Body of pancreas (tissue), 4 donors: Measurements from ENCODE around the gene LRRC28. TPM values are rescaled to one million over a fixed set of nuclear protein-coding genes. Genes with fewer than 3 reads are reported as not detected.

Experiments
- ATAC-seq: fragments of 150-250 bp; one replicate; pipeline ENCODE4 v1.9.1; 2016
- DNase-seq, 4 donors: peaks; one replicate each; pipeline ENCODE4 v3.0.0-alpha.2; 2019
- H3K27ac ChIP-seq, 4 donors: fragments of 200-600 bp; sonication (generic); 1 replicate in 3 of 4; 2 replicates in 1 of 4; pipeline versions ENCODE4 v1.5.1 to v1.6.1; 2016 to 2019; ENCODE audit warnings: mild to moderate bottlenecking in 1 of 4, mixed read lengths in 1 of 4, moderate library complexity in 1 of 4
- H3K27me3 ChIP-seq, 2 donors: fragments of 200-600 bp; sonication (generic); one replicate each; pipeline ENCODE4 v1.6.0; 2016; ENCODE audit warnings: mild to moderate bottlenecking in 1 of 2
- H3K36me3 ChIP-seq, 2 donors: fragments of 200-600 bp; sonication (generic); replicated peaks in 1 of 2; 2 replicates each; pipeline ENCODE4 v1.5.1; 2016; ENCODE audit warnings: low read depth in 2 of 2; ENCODE audit not compliant: insufficient read depth in 1 of 2
- H3K4me1 ChIP-seq: fragments of 200-600 bp; sonication (generic); one replicate; pipeline ENCODE4 v1.6.0; 2016
- H3K4me3 ChIP-seq, 2 donors: fragments of 200-600 bp; sonication (generic); 1 replicate in 1 of 2; 2 replicates in 1 of 2; pipeline ENCODE4 v1.5.1; 2016 to 2019
- H3K9me3 ChIP-seq, 3 donors: fragments of 200-600 bp; sonication (generic); 1 replicate in 2 of 3; 2 replicates in 1 of 3; pipeline ENCODE4 v1.5.1; 2016
- CTCF ChIP-seq, 7 experiments: fragments of 450-650 bp in 4 of 7; fragments of 200-600 bp in 3 of 7; sonication (generic) in 3 of 7; IDR thresholded peaks; one replicate each; pipeline ENCODE4 v1.5.1; 2016 to 2019; ENCODE audit warnings: antibody characterized with exemption in 7 of 7
- POLR2A ChIP-seq, 3 donors: fragments of 450-650 bp; IDR thresholded peaks; one replicate each; pipeline ENCODE4 v1.6.1; 2016; ENCODE audit warnings: antibody characterized with exemption in 3 of 3, mild to moderate bottlenecking in 2 of 3
- WGBS, 2 donors: methylation state at CpG; one replicate each; pipeline ENCODE4 v1.1.5; 2017; 5-methylcytosine and 5-hydroxymethylcytosine counted together
- intact Hi-C: fragments of 100-400 bp; cut with DNase I; formaldehyde crosslinking; loops from one replicate; pipeline ENCODE4 v1.15.1; 2023
- total RNA-seq, 2 donors: library from RNA; depleted of rRNA; stranded (reverse); fragments of >200 nt; gene quantifications; one replicate each; pipeline ENCODE4 v1.1.0, GENCODE V29; 2016

The LRRC28 gene
- total RNA-seq, 2 donors from 2014 or later, result 13.0 to 59.3 TPM

GRCh38 chr15:99359769-99360168, 108.5 kb downstream of the LRRC28 start:
- Histone ChIP-seq H3K4me3 (no peak overlapping the region), H3K27ac (no peak overlapping the region), H3K27me3 (no peaks in the 10 kb centered on the region), H3K9me3 (no peaks in the 10 kb centered on the region), H3K36me3 (peaks cover 0 to 2% of the 10 kb centered on the region in 2 donors), H3K4me1 (no peaks in the 10 kb centered on the region)
- intact Hi-C loops, result no loop called here
- TF ChIP-seq CTCF (IDR thresholded peaks at IDR 0.05) (no peak), POLR2A (IDR thresholded peaks at IDR 0.05) (no peak)
- 65 to 79% methylated on average over 2 of the region's 2 CpGs for WGBS, 2 donors
- ATAC-seq (no peak), DNase-seq (no peak)

- Histone ChIP-seq H3K4me3 (no peak overlapping the region), H3K9me3 (no peaks in the 10 kb centered on the region), H3K27me3 (no peaks in the 10 kb centered on the region), H3K27ac (no peak overlapping the region), H3K36me3 (peaks cover 0 to 2% of the 10 kb centered on the region in 2 donors), H3K4me1 (no peaks in the 10 kb centered on the region)
- TF ChIP-seq CTCF (IDR thresholded peaks at IDR 0.05) (peak in 6 of 7 experiments; percentile 20 to 36 (median 28)), POLR2A (IDR thresholded peaks at IDR 0.05) (no peak)
- DNase-seq (no peak), ATAC-seq (no peak)
- intact Hi-C loops, result no loop called here
- WGBS, 2 donors, result 84 to 85% methylated on average over 13 of the region's 13 CpGs
Measured at GRCh38 chr15:99361545-99362185, 110.4 kb downstream of the LRRC28 start.

DNA sequence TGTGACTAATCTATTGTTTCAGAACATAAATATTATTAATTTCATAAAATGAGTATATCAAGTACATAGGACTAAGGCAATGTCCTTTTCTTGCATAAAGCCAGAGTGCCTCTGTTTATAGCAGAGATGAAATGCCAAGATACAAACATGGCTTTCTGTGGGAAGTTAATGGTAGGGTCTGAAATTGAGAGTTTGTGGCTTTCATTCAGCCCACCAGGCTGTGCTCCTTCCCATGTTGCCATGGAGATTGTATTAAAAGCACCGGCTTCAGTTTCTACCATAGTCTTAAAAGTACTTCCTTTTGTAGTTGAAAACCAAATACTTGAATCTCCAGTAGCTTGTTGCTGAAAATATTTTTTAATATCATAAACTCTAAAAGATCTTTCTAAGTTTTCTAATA, 114.0 kb downstream of the LRRC28 start:
- H3K4me3 ChIP-seq, result no peak overlapping the region
- no peaks in the 10 kb centered on the region for H3K9me3 ChIP-seq
- H3K4me1 ChIP-seq, result no peaks in the 10 kb centered on the region
- intact Hi-C loops, result no loop called here
- DNase-seq (no peak), ATAC-seq (no peak)
- TF ChIP-seq CTCF (IDR thresholded peaks at IDR 0.05) (no peak), POLR2A (IDR thresholded peaks at IDR 0.05) (no peak)
- H3K36me3 ChIP-seq, result peaks cover 0 to 2% of the 10 kb centered on the region in 2 donors
- WGBS, 2 donors, result 87 to 91% methylated on average over 1 of the region's 1 CpG
- H3K27me3 ChIP-seq, result no peaks in the 10 kb centered on the region
- no peak overlapping the region for H3K27ac ChIP-seq

DNA sequence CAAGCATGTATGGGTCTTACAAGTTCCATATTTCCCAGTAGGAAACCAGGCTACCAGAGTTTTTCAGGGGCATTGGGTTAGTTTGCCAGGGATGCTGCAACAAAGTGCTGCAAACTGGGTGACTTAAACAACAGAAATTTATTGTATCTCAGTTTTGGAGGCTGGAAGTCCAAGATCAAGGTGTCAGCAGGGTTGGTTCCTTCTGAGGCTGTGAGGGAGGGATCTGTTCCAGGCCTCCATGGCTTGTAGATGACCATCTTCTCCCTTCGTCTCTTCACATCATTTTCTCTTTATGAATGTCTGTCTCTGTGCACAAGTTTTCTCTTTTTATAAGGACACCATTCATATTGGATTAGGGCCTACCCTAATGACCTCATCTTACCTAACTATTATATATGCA, 114.7 kb downstream of the LRRC28 start:
- no peaks in the 10 kb centered on the region for H3K9me3 ChIP-seq
- no peak overlapping the region for H3K27ac ChIP-seq
- H3K27me3 ChIP-seq, result no peaks in the 10 kb centered on the region
- peaks cover 0 to 2% of the 10 kb centered on the region in 2 donors for H3K36me3 ChIP-seq
- no peaks in the 10 kb centered on the region for H3K4me1 ChIP-seq
- H3K4me3 ChIP-seq, result no peak overlapping the region
- TF ChIP-seq POLR2A (IDR thresholded peaks at IDR 0.05) (no peak), CTCF (IDR thresholded peaks at IDR 0.05) (no peak)
- no peak for DNase-seq
- 95 to 100% methylated on average over 1 of the region's 1 CpG for WGBS, 2 donors
- no peak for ATAC-seq
- intact Hi-C loops, result no loop called here

DNA sequence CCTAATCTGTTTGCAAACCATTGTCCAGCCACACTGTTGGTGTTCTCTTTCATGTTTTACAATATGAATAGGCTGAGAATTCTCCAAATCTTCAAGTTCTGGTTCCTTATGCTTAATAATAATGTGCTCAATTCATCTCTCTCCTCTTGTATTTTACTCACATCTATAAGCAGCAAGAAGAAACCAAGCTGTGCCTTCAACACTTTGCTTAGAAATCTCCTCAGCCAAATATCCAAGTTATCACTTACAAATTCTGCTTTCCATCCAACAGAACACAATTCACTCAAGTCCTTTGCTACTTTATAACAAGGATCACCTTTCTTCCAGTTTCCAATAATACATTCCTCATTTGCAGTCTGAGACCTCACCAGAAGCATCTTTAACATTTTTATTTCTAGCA, 117.5 kb downstream of the LRRC28 start:
- intact Hi-C loops, result no loop called here
- no peak overlapping the region for H3K27ac ChIP-seq
- H3K27me3 ChIP-seq, result no peaks in the 10 kb centered on the region
- H3K4me1 ChIP-seq, result no peaks in the 10 kb centered on the region
- DNase-seq (no peak), ATAC-seq (no peak)
- H3K36me3 ChIP-seq, result no peaks in the 10 kb centered on the region
- no peak for TF ChIP-seq POLR2A (IDR thresholded peaks at IDR 0.05)
- no peak for TF ChIP-seq CTCF (IDR thresholded peaks at IDR 0.05)
- H3K9me3 ChIP-seq, result no peaks in the 10 kb centered on the region
- H3K4me3 ChIP-seq, result no peak overlapping the region
